Lung (tissue), 12 donors: ENCODE measurements around the gene DNAJC4. TPM values are rescaled to one million over a fixed set of nuclear protein-coding genes. Genes with fewer than 3 reads are reported as not detected.

Experiments
- ATAC-seq: fragments of 200-7000 bp; cut with Tn5 transposase; one replicate; pipeline ENCODE4 v1.9.1; 2020; ENCODE audit warnings: moderate number of reproducible peaks; ENCODE audit not compliant: insufficient read depth, low FRiP score
- DNase-seq, 3 donors: peaks; one replicate each; pipeline ENCODE4 v3.0.0-alpha.2; 2013 to 2017
- H3K27ac ChIP-seq, 2 donors: one replicate each; pipeline ENCODE4 v1.5.1; 2013; ENCODE audit warnings: mild to moderate bottlenecking in 2 of 2, moderate library complexity in 2 of 2, control low read depth in 1 of 2, inconsistent platforms in 1 of 2, low read depth in 1 of 2, low read length in 1 of 2
- H3K27me3 ChIP-seq, 3 donors: one replicate each; pipeline ENCODE4 v1.5.1; 2013; ENCODE audit warnings: low read length in 2 of 3; ENCODE audit not compliant: control insufficient read depth in 3 of 3, insufficient read depth in 3 of 3
- H3K36me3 ChIP-seq, 4 donors: one replicate each; pipeline ENCODE4 v1.5.1; 2013; ENCODE audit warnings: low read length in 4 of 4, mild to moderate bottlenecking in 1 of 4, moderate library complexity in 1 of 4; ENCODE audit not compliant: control insufficient read depth in 4 of 4, insufficient read depth in 4 of 4
- H3K4me1 ChIP-seq, 5 donors: one replicate each; pipeline ENCODE4 v1.5.1; 2013; ENCODE audit warnings: low read length in 5 of 5, mild to moderate bottlenecking in 2 of 5, moderate library complexity in 1 of 5; ENCODE audit not compliant: control insufficient read depth in 5 of 5, insufficient read depth in 5 of 5
- H3K4me3 ChIP-seq: one replicate; pipeline ENCODE4 v1.5.1; 2013; ENCODE audit warnings: mild to moderate bottlenecking, control low read depth, moderate library complexity
- H3K9ac ChIP-seq, 2 donors: one replicate each; pipeline ENCODE4 v1.5.1; 2013; ENCODE audit warnings: low read length in 2 of 2, control low read depth in 1 of 2; ENCODE audit not compliant: insufficient read depth in 1 of 2
- H3K9me3 ChIP-seq, 4 donors: one replicate each; pipeline ENCODE4 v1.5.1; 2013; ENCODE audit warnings: low read length in 3 of 4, mild to moderate bottlenecking in 1 of 4, moderate library complexity in 1 of 4; ENCODE audit not compliant: control insufficient read depth in 4 of 4, insufficient read depth in 3 of 4
- CTCF ChIP-seq: IDR thresholded peaks from 2 replicates; pipeline ENCODE4 v1.5.1; 2012; ENCODE audit warnings: mild to moderate bottlenecking; ENCODE audit errors: control extremely low read depth, extremely low read depth
- WGBS, 2 donors: extraction: QIAGEN DNeasy Blood & Tissue Kit; methylation state at CpG; one replicate each; pipeline ENCODE4 v1.1.7; 2013; 5-methylcytosine and 5-hydroxymethylcytosine counted together
- polyA plus RNA-seq, 2 donors: library from polyadenylated mRNA; stranded (reverse); fragments of 200-250 nt; gene quantifications; one replicate each; pipeline ENCODE4 v1.2.1, GENCODE V29; 2013
- total RNA-seq, 2 donors: library from RNA; depleted of rRNA in 1 of 2; stranded (reverse); fragments of >200 nt in 1 of 2; gene quantifications; one replicate each; pipeline ENCODE4 v1.2.1, GENCODE V29; 2014 to 2021
- donor health status: control.
- donor health status: control.
- donor health status: Bipolar disorder and iron deficiency.
- donor health status: healthy.
- donor health status: DM: yes; HTN: yes; CAD: no.

The DNAJC4 gene
- total and polyA plus RNA-seq, 4 donors: 22.7 to 58.4 (median 34.4) TPM

- H3K27me3 ChIP-seq: no peaks in the 10 kb centered on the region
- H3K4me1 ChIP-seq: peaks cover 0 to 3% (median 0%) of the 10 kb centered on the region in 5 donors
- H3K27ac ChIP-seq: no peak overlapping the region
- ATAC-seq (no peak), DNase-seq (no peak)
- no peak for TF ChIP-seq CTCF
- no peak overlapping the region for H3K9ac ChIP-seq
- H3K36me3 ChIP-seq: peaks cover 0 to 36% (median 0%) of the 10 kb centered on the region in 4 donors
- WGBS, 2 donors: 84 to 89% methylated on average over 6 of the region's 6 CpGs
- no peak overlapping the region for H3K4me3 ChIP-seq
- no peaks in the 10 kb centered on the region for H3K9me3 ChIP-seq
Measured at GRCh38 chr11:64216879-64217278, 13.5 kb upstream of the DNAJC4 start.

- TF ChIP-seq CTCF: no peak
- ATAC-seq (no peak), DNase-seq (no peak)
- Histone ChIP-seq H3K27me3 (no peaks in the 10 kb centered on the region), H3K9me3 (no peaks in the 10 kb centered on the region), H3K9ac (no peak overlapping the region), H3K4me1 (peaks cover 0 to 3% (median 0%) of the 10 kb centered on the region in 5 donors), H3K27ac (no peak overlapping the region), H3K4me3 (no peak overlapping the region), H3K36me3 (peaks cover 0 to 41% (median 0%) of the 10 kb centered on the region in 4 donors)
- WGBS, 2 donors: 82 to 89% methylated on average over 11 of the region's 11 CpGs
Measured at GRCh38 chr11:64218628-64219353, 11.6 kb upstream of the DNAJC4 start.

- Histone ChIP-seq H3K36me3 (peaks cover 0 to 43% (median 2%) of the 10 kb centered on the region in 4 donors), H3K4me3 (no peak overlapping the region), H3K27ac (no peak overlapping the region), H3K9ac (no peak overlapping the region), H3K27me3 (no peaks in the 10 kb centered on the region), H3K4me1 (peaks cover 0 to 3% (median 0%) of the 10 kb centered on the region in 5 donors), H3K9me3 (no peaks in the 10 kb centered on the region)
- DNase-seq (no peak), ATAC-seq (no peak)
- WGBS, 2 donors: 85 to 91% methylated on average over 7 of the region's 7 CpGs
- no peak for TF ChIP-seq CTCF
Measured at GRCh38 chr11:64219354-64219684, 11.0 kb upstream of the DNAJC4 start.
